ENCODE results near the gene TMCC2. TPM values are rescaled to one million over a fixed set of nuclear protein-coding genes. Genes with fewer than 3 reads are reported as not detected.

Gene TMCC2
- total and polyA plus RNA-seq, 2 experiments from 2014 or later = 2.6 to 9.9 TPM

DNA sequence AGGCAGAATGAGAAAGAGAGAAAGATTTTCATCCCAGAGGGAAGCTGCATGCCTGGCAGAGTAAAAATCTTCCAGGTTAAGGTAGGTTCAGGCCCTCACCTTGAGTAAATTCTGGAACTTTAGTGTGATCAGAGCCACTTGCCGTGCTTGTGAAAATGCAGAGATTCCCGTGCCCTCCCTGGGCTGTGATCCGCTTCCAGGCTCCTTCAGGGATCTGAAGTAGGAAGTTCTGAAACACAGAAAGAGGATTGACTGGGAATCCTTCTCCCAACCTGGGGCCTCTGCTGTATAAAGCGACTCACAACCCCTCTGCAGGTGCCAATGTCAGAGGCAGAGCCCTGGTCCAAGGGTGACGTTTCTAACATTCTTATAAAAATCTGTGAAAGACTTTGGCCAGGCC, 67.2 kb downstream of the TMCC2 start:
- TF ChIP-seq EZH2phosphoT487 (IDR thresholded peaks at IDR 0.05; ENCODE audit: unreplicated experiment) (no peak), JUNB (IDR thresholded peaks at IDR 0.05; ENCODE audit: unreplicated experiment) (no peak), ZNF114 (CRISPR knock-in tag; IDR thresholded peaks at IDR 0.05) (no peak), CREB1 (CRISPR knock-in tag; IDR thresholded peaks at IDR 0.05; ENCODE audit: low read depth) (no peak), NANOG (IDR thresholded peaks at IDR 0.05; ENCODE audit: borderline replicate concordance) (no peak), CTCF (conservative IDR thresholded peaks at IDR 0.05; ENCODE audit: low read depth in 2 of 2) (no peak), POLR2AphosphoS5 (IDR thresholded peaks at IDR 0.05; ENCODE audit: low read depth) (no peak), EZH2 (IDR thresholded peaks at IDR 0.05; ENCODE audit: low read depth, unreplicated experiment) (no peak)
- H3K4me3 ChIP-seq = no peak overlapping the region
- Mint-ChIP-seq H3K4me1 (peaks cover 57% of the 10 kb centered on the region), H3K9me3 (no peaks in the 10 kb centered on the region), H3K27ac (peak overlapping the region; percentile 98), H3K27me3 (ENCODE audit: insufficient read depth, low read depth, poor library complexity) (peaks cover 30% of the 10 kb centered on the region), H3K36me3 (ENCODE audit: low read depth) (no peaks in the 10 kb centered on the region), H3K4me3 (peak overlapping the region; percentile 56)
- peak overlapping the region; percentile 97 for H3K27ac ChIP-seq (ENCODE audit: low read depth)
- peaks cover 33% of the 10 kb centered on the region for H3K4me1 ChIP-seq (ENCODE audit: insufficient read depth)
- no peaks in the 10 kb centered on the region for H3K27me3 ChIP-seq (ENCODE audit: insufficient read depth)
- H2AFZ ChIP-seq = no peak overlapping the region
- no peaks in the 10 kb centered on the region for H4K20me1 ChIP-seq (replicated peaks; ENCODE audit: insufficient read depth)
- ATAC-seq (peak; percentile 18), DNase-seq (ENCODE audit: low spot score) (no peak)
- H3K36me3 ChIP-seq (ENCODE audit: insufficient read depth) = no peaks in the 10 kb centered on the region
- H3K9me2 ChIP-seq (ENCODE audit: insufficient read depth) = no peaks in the 10 kb centered on the region
- H3K79me2 ChIP-seq (replicated peaks; ENCODE audit: insufficient read depth) = no peaks in the 10 kb centered on the region
- peak overlapping the region; percentile 36; the same call in 1 of the 2 replicates for H3K4me2 ChIP-seq
- H3F3A ChIP-seq (replicated peaks; ENCODE audit: low read depth) = peaks cover 7% of the 10 kb centered on the region

- Mint-ChIP-seq H3K4me3 (no peak overlapping the region; the same call in 2 of the 3 replicates), H3K36me3 (ENCODE audit: low read depth) (no peaks in the 10 kb centered on the region), H3K27ac (peak overlapping the region; percentile 98), H3K4me1 (peaks cover 68% of the 10 kb centered on the region), H3K27me3 (ENCODE audit: insufficient read depth, low read depth, poor library complexity) (peaks cover 34% of the 10 kb centered on the region), H3K9me3 (no peaks in the 10 kb centered on the region)
- Histone ChIP-seq H3K9me2 (ENCODE audit: insufficient read depth) (no peaks in the 10 kb centered on the region), H3K4me3 (no peak overlapping the region), H3K27ac (ENCODE audit: low read depth) (peak overlapping the region; percentile 97), H4K20me1 (replicated peaks; ENCODE audit: insufficient read depth) (no peaks in the 10 kb centered on the region), H3K27me3 (ENCODE audit: insufficient read depth) (no peaks in the 10 kb centered on the region), H2AFZ (no peak overlapping the region), H3K4me1 (ENCODE audit: insufficient read depth) (peaks cover 43% of the 10 kb centered on the region), H3F3A (replicated peaks; ENCODE audit: low read depth) (peaks cover 11% of the 10 kb centered on the region), H3K36me3 (ENCODE audit: insufficient read depth) (no peaks in the 10 kb centered on the region), H3K4me2 (no peak overlapping the region), H3K79me2 (replicated peaks; ENCODE audit: insufficient read depth) (no peaks in the 10 kb centered on the region)
- ATAC-seq (no peak), DNase-seq (ENCODE audit: low spot score) (no peak)
- TF ChIP-seq ZNF114 (CRISPR knock-in tag; IDR thresholded peaks at IDR 0.05) (no peak), CTCF (conservative IDR thresholded peaks at IDR 0.05; ENCODE audit: low read depth in 2 of 2) (no peak), JUNB (IDR thresholded peaks at IDR 0.05; ENCODE audit: unreplicated experiment) (no peak), NANOG (IDR thresholded peaks at IDR 0.05; ENCODE audit: borderline replicate concordance) (no peak), CREB1 (CRISPR knock-in tag; IDR thresholded peaks at IDR 0.05; ENCODE audit: low read depth) (no peak)
- TF ChIP-seq, protein P1, sequence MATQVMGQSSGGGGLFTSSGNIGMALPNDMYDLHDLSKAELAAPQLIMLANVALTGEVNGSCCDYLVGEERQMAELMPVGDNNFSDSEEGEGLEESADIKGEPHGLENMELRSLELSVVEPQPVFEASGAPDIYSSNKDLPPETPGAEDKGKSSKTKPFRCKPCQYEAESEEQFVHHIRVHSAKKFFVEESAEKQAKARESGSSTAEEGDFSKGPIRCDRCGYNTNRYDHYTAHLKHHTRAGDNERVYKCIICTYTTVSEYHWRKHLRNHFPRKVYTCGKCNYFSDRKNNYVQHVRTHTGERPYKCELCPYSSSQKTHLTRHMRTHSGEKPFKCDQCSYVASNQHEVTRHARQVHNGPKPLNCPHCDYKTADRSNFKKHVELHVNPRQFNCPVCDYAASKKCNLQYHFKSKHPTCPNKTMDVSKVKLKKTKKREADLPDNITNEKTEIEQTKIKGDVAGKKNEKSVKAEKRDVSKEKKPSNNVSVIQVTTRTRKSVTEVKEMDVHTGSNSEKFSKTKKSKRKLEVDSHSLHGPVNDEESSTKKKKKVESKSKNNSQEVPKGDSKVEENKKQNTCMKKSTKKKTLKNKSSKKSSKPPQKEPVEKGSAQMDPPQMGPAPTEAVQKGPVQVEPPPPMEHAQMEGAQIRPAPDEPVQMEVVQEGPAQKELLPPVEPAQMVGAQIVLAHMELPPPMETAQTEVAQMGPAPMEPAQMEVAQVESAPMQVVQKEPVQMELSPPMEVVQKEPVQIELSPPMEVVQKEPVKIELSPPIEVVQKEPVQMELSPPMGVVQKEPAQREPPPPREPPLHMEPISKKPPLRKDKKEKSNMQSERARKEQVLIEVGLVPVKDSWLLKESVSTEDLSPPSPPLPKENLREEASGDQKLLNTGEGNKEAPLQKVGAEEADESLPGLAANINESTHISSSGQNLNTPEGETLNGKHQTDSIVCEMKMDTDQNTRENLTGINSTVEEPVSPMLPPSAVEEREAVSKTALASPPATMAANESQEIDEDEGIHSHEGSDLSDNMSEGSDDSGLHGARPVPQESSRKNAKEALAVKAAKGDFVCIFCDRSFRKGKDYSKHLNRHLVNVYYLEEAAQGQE (IDR thresholded peaks at IDR 0.05; ENCODE audit: unreplicated experiment) = no peak
These were observed 68.4 kb downstream of the TMCC2 start for GRCh38 chr1:205296154-205296553.

Data from GM23338 (cell line).